OCI-LY1 (cell line): Measurements from ENCODE around the gene DMWD.

ENCODE experiments used
- EZH2 ChIP-seq: fragments of 200-600 bp; sonication (generic), shearing (Covaris generic); IDR thresholded peaks from 2 replicates; pipeline ENCODE4 v1.8.0; 2017; ENCODE audit warnings: borderline replicate concordance, mixed run types, mild to moderate bottlenecking, antibody characterized with exemption, low read length, moderate library complexity, mixed read lengths
- TF ChIP-seq, protein P1 (sequence below): fragments of 200-600 bp; sonication (generic), shearing (Covaris generic); IDR thresholded peaks from 2 replicates; pipeline ENCODE4 v1.5.1; 2017; ENCODE audit warnings: mild to moderate bottlenecking, antibody characterized with exemption, low read length, moderate library complexity, mixed read lengths

DNA sequence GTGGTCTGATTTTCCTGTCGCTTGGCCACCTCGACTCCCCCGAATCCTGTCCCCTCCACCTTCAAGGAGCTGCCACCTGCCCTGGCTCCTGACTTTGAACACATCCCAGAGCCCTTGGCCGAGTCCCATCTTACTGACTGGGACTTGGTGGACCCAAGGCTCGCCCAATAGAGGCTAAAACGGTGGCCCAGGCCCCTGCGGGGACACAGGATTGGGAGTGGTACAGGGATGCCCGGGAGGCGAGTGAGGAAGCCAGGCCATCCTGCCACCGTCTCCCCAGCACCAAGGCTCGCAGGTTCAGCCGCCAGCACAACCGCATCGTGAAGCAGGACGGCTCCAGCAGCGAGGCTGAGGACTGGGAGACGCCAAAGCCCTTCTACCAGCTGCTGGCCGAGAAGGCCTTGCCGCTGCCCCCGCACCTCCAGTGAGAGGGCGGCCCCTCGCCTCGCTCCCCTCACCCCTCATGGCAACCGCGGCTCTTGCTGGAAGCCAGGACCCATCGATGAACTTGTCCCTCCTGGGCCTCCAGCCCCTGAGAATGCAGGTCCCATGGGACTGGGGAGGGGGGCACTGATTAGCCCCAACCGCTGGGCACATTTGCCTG is 28.9 kb downstream of the DMWD start:
- TF ChIP-seq, protein P1, sequence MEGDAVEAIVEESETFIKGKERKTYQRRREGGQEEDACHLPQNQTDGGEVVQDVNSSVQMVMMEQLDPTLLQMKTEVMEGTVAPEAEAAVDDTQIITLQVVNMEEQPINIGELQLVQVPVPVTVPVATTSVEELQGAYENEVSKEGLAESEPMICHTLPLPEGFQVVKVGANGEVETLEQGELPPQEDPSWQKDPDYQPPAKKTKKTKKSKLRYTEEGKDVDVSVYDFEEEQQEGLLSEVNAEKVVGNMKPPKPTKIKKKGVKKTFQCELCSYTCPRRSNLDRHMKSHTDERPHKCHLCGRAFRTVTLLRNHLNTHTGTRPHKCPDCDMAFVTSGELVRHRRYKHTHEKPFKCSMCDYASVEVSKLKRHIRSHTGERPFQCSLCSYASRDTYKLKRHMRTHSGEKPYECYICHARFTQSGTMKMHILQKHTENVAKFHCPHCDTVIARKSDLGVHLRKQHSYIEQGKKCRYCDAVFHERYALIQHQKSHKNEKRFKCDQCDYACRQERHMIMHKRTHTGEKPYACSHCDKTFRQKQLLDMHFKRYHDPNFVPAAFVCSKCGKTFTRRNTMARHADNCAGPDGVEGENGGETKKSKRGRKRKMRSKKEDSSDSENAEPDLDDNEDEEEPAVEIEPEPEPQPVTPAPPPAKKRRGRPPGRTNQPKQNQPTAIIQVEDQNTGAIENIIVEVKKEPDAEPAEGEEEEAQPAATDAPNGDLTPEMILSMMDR = no peak
- TF ChIP-seq EZH2 = no peak
